ENCODE data around the gene TM9SF4.

The TM9SF4 gene

DNA sequence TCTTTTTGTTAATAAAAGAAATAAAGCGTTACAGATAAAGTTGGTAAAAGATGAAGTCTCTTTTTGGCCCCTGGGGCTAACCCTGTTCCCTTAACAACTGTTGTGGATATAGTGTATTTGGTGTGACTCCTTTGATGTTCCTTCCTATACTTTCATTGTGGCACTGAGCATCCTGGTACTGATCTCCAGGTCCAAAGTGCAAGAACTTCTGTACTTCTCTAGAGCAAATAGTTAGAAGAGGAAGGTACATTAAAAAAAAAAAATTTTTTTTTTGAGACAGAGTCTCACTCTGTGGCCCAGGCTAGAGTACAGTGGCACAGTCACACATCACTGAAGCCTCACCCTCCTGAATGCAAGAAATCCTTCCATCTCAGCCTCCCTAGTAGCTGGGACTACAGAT lies 104.4 kb downstream of the TM9SF4 start:
- no peak for DNase-seq

DNA sequence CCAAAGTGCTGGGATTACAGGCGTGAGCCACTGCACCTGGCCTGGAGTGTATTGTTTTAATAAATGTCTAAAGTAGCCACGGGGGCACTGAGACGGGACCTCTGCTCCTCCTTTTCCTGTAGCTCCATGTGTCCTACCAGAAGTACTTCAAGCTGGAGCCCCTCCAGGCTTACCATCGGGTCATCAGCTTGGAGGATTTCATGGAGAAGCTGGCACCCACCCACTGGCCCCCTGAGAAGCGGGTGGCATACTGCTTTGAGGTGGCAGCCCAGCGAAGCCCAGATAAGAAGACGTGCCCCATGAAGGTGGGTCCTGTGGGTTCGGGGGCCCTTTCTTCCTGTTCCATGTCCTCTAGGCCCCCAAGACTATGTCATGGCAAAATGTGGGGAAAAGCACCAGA lies 105.6 kb downstream of the TM9SF4 start:
- no peak for DNase-seq

DNA sequence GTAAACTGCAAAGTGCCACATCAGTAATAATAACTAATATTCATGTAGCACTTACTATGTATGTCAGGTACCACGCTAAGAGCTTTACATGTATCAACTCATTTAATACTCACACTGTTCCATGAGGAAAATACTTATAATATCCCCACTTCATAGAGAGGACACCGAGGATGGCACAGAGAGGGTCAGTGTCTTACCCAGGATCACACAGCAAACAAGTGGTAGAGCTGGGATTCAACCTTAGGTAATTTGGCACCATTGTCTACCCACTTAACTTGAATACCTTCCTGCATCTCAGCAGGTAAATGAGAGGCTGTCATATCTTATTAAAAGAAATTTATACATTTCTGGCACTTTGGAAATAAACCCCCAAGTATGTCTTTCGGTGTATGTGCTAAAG lies 106.2 kb downstream of the TM9SF4 start:
- DNase-seq = no peak

DNA sequence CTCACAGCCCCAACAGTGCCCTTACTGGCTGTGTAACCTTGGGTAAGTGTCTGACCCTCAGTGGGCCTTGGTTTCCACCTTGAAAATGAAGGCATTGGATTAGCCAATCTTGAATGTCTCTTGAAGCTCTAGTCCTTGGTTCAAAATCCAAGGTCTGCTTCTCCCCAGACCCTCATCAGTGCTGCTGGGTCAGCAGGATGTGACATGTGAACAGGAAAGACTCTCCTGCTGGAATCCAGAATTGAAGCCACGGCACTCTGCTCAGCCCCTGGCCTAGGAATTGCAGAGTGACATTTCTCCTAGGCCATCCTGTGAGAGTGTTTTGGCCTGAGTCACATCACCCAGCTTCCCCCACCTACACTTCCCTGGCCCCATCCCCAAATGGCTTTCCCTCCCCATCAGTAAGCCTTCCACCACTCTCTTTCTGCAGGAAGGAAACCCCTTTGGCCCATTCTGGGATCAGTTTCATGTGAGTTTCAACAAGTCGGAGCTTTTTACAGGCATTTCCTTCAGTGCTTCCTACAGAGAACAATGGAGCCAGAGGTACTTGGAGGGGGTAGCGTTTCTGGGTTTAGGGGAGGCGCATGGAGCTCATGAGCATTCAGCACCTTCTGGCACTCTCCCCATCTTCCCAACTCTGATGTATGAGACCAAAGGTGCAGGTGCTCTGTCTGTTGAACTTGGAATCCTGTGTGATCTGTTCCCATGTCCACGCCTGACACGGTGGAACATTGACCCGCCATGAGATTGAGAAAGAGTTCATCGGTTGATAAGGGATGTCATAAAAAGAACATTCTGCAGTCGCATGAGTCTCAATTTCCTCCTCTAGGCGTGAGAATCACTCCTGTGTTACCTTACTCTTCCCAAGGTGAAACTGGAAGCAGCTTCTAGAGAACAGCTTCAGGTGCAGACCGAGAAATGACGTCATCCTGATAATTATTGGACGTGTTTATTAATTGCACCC lies 106.9 kb downstream of the TM9SF4 start:
- no peak for DNase-seq
